Glutamatergic neuron (in vitro differentiated cells): ENCODE data around the gene CHCHD10. TPM values are rescaled to one million over a fixed set of nuclear protein-coding genes. Genes with fewer than 3 reads are reported as not detected.

Experiments
- DNase-seq: peaks from one replicate; pipeline ENCODE4 v3.0.0; 2022
- H3K27ac Mint-ChIP-seq: one replicate; pipeline ENCODE4 v1.8.0; 2020; ENCODE audit warnings: mild to moderate bottlenecking, mixed read lengths, inconsistent platforms; ENCODE audit not compliant: unreplicated experiment
- H3K27me3 Mint-ChIP-seq: one replicate; pipeline ENCODE4 v1.8.0; 2020; ENCODE audit warnings: mild to moderate bottlenecking, moderate library complexity, mixed read lengths, inconsistent platforms; ENCODE audit not compliant: unreplicated experiment
- H3K36me3 Mint-ChIP-seq: one replicate; pipeline ENCODE4 v1.8.0; 2020; ENCODE audit warnings: mild to moderate bottlenecking, mixed read lengths, inconsistent platforms; ENCODE audit not compliant: unreplicated experiment
- H3K4me1 Mint-ChIP-seq: one replicate; pipeline ENCODE4 v1.8.0; 2020; ENCODE audit warnings: mild to moderate bottlenecking, low read depth, mixed read lengths, inconsistent platforms; ENCODE audit not compliant: unreplicated experiment
- H3K4me3 Mint-ChIP-seq: one replicate; pipeline ENCODE4 v1.8.0; 2020; ENCODE audit warnings: mild to moderate bottlenecking, mixed read lengths, inconsistent platforms; ENCODE audit not compliant: unreplicated experiment
- H3K9me3 Mint-ChIP-seq: one replicate; pipeline ENCODE4 v1.8.0; 2020; ENCODE audit warnings: mild to moderate bottlenecking, moderate library complexity, mixed read lengths, inconsistent platforms; ENCODE audit not compliant: unreplicated experiment
- total RNA-seq: library from RNA; stranded (reverse); fragmentation: NEBNext Ultra II Directional; extraction: Animal tissue kit (Norgen Biotek cat#: 25700); gene quantifications from one replicate; pipeline ENCODE4 v1.2.1, GENCODE V29; 2021; ENCODE audit not compliant: unreplicated experiment
- TF ChIP-seq, protein P1 (sequence below): fragments of 200-600 bp; sonication (generic); IDR thresholded peaks from one replicate; pipeline ENCODE4 v1.5.0; 2021; ENCODE audit not compliant: partially characterized antibody, unreplicated experiment

The CHCHD10 gene
- total RNA-seq, 1 donor from 2014 or later, result 35.9 TPM

DNA sequence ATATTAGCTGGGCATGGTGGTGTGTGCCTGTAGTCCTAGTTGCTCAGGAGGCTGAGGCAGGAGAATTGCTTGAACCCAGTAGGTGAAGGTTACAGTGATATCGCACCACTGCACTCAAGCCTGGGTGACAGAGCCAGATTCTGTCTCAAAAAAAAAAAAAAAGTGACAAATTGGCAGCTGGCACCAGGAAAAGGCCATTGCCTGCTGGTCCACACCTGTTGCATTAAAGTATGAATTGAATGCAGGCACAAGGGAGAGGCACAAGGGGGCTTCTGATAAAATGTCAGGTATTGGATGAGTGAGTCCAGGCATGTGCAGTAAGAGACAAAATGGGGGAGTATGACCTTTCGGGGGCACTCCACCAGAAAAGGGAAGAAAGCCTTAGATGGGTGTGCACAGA, 45.0 kb downstream of the CHCHD10 start:
- no peak overlapping the region for H3K27ac Mint-ChIP-seq
- no peaks in the 10 kb centered on the region for H3K36me3 Mint-ChIP-seq
- no peaks in the 10 kb centered on the region for H3K4me1 Mint-ChIP-seq
- H3K4me3 Mint-ChIP-seq, result no peak overlapping the region
- TF ChIP-seq, protein P1, sequence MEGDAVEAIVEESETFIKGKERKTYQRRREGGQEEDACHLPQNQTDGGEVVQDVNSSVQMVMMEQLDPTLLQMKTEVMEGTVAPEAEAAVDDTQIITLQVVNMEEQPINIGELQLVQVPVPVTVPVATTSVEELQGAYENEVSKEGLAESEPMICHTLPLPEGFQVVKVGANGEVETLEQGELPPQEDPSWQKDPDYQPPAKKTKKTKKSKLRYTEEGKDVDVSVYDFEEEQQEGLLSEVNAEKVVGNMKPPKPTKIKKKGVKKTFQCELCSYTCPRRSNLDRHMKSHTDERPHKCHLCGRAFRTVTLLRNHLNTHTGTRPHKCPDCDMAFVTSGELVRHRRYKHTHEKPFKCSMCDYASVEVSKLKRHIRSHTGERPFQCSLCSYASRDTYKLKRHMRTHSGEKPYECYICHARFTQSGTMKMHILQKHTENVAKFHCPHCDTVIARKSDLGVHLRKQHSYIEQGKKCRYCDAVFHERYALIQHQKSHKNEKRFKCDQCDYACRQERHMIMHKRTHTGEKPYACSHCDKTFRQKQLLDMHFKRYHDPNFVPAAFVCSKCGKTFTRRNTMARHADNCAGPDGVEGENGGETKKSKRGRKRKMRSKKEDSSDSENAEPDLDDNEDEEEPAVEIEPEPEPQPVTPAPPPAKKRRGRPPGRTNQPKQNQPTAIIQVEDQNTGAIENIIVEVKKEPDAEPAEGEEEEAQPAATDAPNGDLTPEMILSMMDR, result no peak
- peaks cover 3% of the 10 kb centered on the region for H3K9me3 Mint-ChIP-seq
- H3K27me3 Mint-ChIP-seq, result no peaks in the 10 kb centered on the region
- DNase-seq, result no peak

DNA sequence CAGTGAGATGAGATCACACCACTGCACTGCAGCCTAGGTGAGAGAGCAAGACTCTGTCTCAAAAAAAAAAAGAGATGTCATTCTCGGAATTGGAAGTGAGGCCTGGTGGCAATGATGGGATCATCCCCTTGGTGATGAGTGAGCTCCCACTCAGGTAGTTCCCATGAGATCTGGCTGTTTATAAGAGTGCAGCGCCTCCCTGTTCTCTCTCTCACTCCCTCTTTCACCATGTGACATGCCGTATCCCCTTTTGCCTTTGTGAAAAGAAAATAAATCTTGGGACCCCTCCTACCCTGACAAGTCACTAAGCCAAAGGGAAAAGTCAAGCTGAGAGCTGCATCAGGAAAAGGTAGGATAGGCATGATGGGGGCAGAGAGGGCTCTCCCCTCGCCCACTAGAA, 45.6 kb downstream of the CHCHD10 start:
- TF ChIP-seq, protein P1, result no peak
- H3K27me3 Mint-ChIP-seq, result no peaks in the 10 kb centered on the region
- no peaks in the 10 kb centered on the region for H3K4me1 Mint-ChIP-seq
- H3K4me3 Mint-ChIP-seq, result no peak overlapping the region
- peaks cover 3% of the 10 kb centered on the region for H3K9me3 Mint-ChIP-seq
- no peak overlapping the region for H3K27ac Mint-ChIP-seq
- H3K36me3 Mint-ChIP-seq, result no peaks in the 10 kb centered on the region
- no peak for DNase-seq

DNA sequence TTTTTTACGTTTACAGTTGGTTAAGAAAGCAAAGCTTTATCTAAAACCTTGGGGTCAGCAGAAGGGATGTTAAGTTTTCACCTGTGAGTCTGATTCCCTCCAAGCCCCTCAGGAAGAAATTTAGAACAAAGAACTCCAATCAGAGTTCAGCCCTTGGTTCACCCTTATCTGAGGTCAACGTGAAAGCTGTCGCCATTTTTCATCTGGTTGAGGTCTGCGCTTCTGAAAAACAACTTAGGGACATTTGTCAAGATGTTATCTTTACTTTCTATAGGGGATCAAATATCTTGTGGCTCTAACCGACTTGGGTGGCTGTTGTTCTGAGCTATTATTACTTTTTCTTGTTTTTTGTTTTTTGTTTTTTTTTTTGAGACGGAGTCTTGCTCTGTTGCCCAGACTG, 46.9 kb downstream of the CHCHD10 start:
- Mint-ChIP-seq H3K36me3 (no peaks in the 10 kb centered on the region), H3K27ac (no peak overlapping the region), H3K4me3 (no peak overlapping the region), H3K27me3 (no peaks in the 10 kb centered on the region), H3K4me1 (no peaks in the 10 kb centered on the region), H3K9me3 (no peaks in the 10 kb centered on the region)
- no peak for DNase-seq
- TF ChIP-seq, protein P1, result no peak

DNA sequence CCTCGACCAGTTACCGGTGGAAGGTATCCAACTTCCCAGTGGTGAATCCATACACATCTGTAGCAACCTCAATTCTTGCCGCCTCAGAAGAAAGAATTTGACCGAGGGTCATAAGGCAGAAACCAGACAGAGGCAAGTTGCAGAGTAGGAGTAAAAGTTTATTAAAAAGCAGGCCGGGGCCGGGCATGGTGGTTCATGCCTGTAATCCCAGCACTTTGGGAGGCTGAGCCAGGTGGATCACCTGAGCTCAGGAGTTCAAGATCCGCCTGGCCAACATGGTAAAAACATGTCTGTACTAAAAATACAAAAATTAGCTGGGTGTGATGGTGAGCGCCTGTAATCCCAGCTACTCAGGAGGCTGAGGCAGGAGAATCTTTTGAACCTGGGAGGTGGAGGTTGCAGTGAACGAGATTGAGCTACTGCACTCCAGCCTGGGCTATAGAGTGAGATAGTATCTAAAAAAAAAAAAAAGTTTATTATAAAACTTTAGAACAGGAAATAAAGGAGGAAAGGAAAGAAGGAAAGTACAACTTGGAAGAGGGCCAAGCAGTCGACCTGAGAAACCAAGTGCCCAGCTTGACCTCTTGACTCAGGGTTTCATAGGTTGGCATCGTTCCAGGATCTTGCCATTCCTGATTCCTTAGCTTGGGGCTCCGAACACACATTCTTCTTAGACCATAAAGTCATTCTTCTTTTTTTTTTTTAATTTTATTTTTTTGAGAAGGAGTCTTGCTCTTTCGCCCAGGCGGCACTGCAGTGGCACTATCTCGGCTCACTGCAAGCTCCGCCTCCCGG, 49.2 kb downstream of the CHCHD10 start:
- TF ChIP-seq, protein P1, result no peak
- no peak for DNase-seq
- Mint-ChIP-seq H3K36me3 (no peaks in the 10 kb centered on the region), H3K27me3 (peaks cover 2% of the 10 kb centered on the region), H3K4me3 (no peak overlapping the region), H3K9me3 (no peaks in the 10 kb centered on the region), H3K4me1 (no peaks in the 10 kb centered on the region), H3K27ac (peak overlapping the region; percentile 12)

DNA sequence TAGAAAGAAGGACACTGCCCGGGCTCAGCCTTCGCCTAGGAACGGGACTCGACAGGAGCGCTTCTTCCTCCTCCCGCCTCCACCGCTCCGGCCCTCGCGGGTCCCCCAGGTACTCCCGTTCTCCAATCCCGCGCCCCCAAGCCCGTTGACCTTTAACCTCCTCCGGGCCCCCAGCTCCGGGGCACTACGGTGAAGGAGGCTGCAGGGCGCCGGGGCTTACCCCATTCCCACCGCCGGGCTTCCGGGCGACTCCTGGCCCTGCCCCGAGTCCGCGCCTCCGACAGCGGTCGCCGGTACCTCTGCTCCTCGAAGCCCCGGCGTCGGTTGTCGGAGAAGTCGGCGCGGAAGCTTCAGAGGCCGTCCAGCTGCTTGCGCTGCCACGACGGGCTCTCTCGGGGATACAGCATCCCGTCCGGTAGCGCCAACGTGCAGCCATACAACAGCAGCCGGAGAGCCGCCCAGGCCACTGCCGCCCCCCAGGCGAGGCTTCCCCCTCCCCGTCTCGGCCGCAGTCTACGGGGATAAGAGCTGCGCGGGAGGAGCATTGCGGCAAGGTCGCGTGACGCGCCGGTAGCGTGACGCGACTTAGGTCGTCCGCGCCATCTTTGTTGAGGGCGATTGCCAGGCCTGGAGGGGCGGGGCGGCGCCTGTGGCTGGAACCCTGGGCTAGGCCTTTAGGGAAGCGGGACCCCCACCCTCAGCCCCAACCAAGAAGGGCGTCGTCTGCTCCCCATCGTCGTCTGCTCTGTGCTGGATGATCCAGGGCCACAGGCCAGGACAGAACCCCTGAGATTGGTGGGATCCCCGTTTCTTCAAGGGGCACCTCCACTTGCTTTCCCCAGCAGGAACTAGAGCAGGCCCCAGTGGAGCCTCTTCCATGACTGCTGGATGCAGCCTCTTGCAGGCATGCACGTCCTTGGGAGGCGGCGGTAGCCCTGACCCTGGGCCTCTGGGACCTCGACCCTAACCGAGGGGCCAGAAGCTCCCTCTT, 50.7 kb downstream of the CHCHD10 start:
- Mint-ChIP-seq H3K4me1 (no peaks in the 10 kb centered on the region), H3K36me3 (no peaks in the 10 kb centered on the region), H3K4me3 (peak overlapping the region; percentile 74), H3K9me3 (no peaks in the 10 kb centered on the region), H3K27ac (peak overlapping the region; percentile 77), H3K27me3 (peaks cover 2% of the 10 kb centered on the region)
- DNase-seq, result peak; percentile 94
- TF ChIP-seq, protein P1, result no peak
